Activated B cell treated with CpG ODN at 0.5 μM for 24 hours (primary cell): ENCODE data around the gene SPATA31E1. TPM values are rescaled to one million over a fixed set of nuclear protein-coding genes. Genes with fewer than 3 reads are reported as not detected.

Experiments
- ATAC-seq: fragments of 200-7000 bp; cut with Tn5 transposase; one replicate; pipeline ENCODE4 v1.10.0; 2021; ENCODE audit warnings: low read depth, mild to moderate bottlenecking, moderate library complexity
- CTCF ChIA-PET: fragments of 350-600 bp; sonication (Branson Sonifier 250); formaldehyde crosslinking; loops from one replicate; lab custom pipeline; 2021; ENCODE audit warnings: antibody characterized with exemption; lab: Charles Lee
- POLR2A ChIA-PET: fragments of 350-600 bp; sonication (Branson Sonifier 250); formaldehyde crosslinking; loops from one replicate; lab custom pipeline; 2021; ENCODE audit warnings: antibody characterized with exemption; lab: Charles Lee
- DNase-seq: peaks from one replicate; pipeline ENCODE4 v3.0.0; 2022
- H3K27ac Mint-ChIP-seq: one replicate; pipeline ENCODE4 v1.8.0; 2020; ENCODE audit warnings: mixed read lengths
- H3K27me3 Mint-ChIP-seq: one replicate; pipeline ENCODE4 v1.8.0; 2021; ENCODE audit warnings: mixed read lengths
- H3K36me3 Mint-ChIP-seq: one replicate; pipeline ENCODE4 v1.8.0; 2021; ENCODE audit warnings: low read depth, mixed read lengths
- H3K4me1 Mint-ChIP-seq: one replicate; pipeline ENCODE4 v1.8.0; 2021; ENCODE audit warnings: mixed read lengths
- H3K4me3 Mint-ChIP-seq: one replicate; pipeline ENCODE4 v1.8.0; 2020; ENCODE audit warnings: mild to moderate bottlenecking, mixed read lengths
- H3K9me3 Mint-ChIP-seq: one replicate; pipeline ENCODE4 v1.8.0; 2020; ENCODE audit warnings: mixed read lengths
- intact Hi-C: fragments of 100-400 bp; cut with micrococcal nuclease; formaldehyde crosslinking; loops from one replicate; pipeline ENCODE4 v1.15.1; 2024
- total RNA-seq: library from RNA; stranded (reverse); gene quantifications from 2 replicates; pipeline ENCODE4 v1.2.3, GENCODE V29; 2022
- TF ChIP-seq, protein P1 (sequence below): fragments of 200-600 bp; IDR thresholded peaks from one replicate; pipeline ENCODE4 v1.8.0; 2022; ENCODE audit warnings: antibody characterized with exemption, mild to moderate bottlenecking

The SPATA31E1 gene
- total RNA-seq, 1 donor from 2014 or later = not detected

DNA sequence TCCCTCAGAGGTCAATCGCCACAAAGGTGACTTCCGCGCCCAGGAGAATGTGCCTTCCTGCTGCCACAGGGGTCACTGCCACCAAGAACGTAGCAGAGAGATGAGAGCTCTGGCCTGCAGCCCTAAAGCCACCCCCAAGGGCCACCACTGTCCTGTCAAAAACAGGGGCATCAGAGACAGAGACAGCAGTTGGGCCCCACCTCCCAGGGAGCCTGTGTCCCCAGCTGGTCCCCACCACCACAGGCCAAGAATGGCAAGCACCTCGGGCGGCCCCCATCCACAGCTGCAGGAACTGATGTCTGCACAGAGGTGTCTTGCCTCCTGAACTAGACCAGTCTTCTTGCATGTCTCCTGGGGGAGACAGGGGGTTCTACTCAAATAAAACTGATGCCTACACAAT is 5.8 kb downstream of the SPATA31E1 start:
- POLR2A ChIA-PET = no interaction called here
- no peak for ATAC-seq
- Mint-ChIP-seq H3K36me3 (no peaks in the 10 kb centered on the region), H3K4me1 (no peaks in the 10 kb centered on the region), H3K27me3 (no peaks in the 10 kb centered on the region), H3K4me3 (no peak overlapping the region), H3K27ac (no peak overlapping the region), H3K9me3 (no peaks in the 10 kb centered on the region)
- intact Hi-C loops = no loop called here
- CTCF ChIA-PET = no interaction called here
- TF ChIP-seq, protein P1, sequence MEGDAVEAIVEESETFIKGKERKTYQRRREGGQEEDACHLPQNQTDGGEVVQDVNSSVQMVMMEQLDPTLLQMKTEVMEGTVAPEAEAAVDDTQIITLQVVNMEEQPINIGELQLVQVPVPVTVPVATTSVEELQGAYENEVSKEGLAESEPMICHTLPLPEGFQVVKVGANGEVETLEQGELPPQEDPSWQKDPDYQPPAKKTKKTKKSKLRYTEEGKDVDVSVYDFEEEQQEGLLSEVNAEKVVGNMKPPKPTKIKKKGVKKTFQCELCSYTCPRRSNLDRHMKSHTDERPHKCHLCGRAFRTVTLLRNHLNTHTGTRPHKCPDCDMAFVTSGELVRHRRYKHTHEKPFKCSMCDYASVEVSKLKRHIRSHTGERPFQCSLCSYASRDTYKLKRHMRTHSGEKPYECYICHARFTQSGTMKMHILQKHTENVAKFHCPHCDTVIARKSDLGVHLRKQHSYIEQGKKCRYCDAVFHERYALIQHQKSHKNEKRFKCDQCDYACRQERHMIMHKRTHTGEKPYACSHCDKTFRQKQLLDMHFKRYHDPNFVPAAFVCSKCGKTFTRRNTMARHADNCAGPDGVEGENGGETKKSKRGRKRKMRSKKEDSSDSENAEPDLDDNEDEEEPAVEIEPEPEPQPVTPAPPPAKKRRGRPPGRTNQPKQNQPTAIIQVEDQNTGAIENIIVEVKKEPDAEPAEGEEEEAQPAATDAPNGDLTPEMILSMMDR = no peak
- DNase-seq = no peak

DNA sequence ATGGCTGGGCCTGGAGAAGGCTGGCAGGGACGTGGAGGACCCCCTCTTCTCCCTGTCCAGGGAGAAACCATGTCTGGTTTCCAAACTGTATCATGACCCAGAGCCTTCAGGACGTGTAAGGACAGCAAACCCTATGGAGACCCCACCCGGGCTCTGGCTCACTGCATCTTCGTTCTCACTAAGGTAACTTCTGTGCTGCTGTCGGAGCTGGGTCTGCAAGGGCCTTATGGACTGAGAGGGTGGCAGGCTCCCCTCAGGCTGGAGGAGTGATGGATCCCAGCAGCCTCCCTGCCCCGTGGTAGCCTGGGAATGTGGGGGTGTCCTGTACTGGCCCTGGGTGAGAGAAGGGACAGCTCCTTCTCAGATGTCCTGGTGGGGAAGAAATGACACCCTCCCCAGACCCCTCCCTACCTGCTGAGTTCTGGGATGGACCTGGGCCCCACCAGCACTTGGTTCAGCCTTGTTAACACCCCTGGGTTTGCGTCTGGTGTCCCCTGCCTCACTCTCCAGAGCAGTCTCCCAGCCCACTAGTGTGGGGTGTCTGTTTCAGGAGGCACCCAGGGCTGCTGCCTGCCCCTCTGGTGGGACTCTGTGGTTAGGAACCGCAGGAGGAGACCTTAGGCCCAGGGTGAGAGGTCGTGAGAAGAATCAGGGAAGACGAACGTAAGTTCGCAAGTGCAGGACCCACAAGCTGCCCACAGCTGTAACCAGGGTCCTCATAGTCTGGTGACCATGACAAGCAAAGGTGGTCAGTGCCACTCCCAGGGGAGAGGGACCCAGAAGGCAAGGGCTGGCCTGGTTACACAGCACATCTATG is 6.6 kb downstream of the SPATA31E1 start:
- Mint-ChIP-seq H3K4me1 (no peaks in the 10 kb centered on the region), H3K27ac (no peak overlapping the region), H3K27me3 (no peaks in the 10 kb centered on the region), H3K4me3 (no peak overlapping the region), H3K9me3 (peaks cover 4% of the 10 kb centered on the region), H3K36me3 (no peaks in the 10 kb centered on the region)
- TF ChIP-seq, protein P1 = no peak
- ATAC-seq (no peak), DNase-seq (no peak)
- CTCF ChIA-PET = no interaction called here
- intact Hi-C loops = no loop called here
- POLR2A ChIA-PET = no interaction called here

DNA sequence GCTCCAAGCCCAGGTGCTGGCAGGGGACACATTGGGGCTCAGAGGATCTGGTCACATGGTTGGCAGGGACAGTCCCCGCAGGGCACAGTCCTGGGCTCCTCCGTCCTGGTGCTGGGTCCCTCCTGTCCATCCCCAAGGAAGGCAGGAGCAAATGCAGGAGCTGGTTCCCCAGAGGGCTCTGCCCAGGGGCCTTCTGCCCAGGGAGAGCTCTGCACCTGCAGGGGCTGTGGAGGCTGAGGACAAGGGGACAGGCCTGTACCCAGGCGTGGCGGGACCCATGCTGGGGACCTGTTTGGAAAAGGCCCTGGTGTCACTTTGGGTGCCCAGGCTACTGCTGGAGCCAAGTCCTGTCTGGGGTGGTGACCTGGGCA is 7.2 kb downstream of the SPATA31E1 start:
- Mint-ChIP-seq H3K9me3 (peaks cover 4% of the 10 kb centered on the region), H3K27me3 (no peaks in the 10 kb centered on the region), H3K27ac (no peak overlapping the region), H3K36me3 (no peaks in the 10 kb centered on the region), H3K4me1 (no peaks in the 10 kb centered on the region), H3K4me3 (no peak overlapping the region)
- DNase-seq = no peak
- ATAC-seq = no peak
- intact Hi-C loops = no loop called here
- POLR2A ChIA-PET = no interaction called here
- CTCF ChIA-PET = no interaction called here
- TF ChIP-seq, protein P1 = no peak

DNA sequence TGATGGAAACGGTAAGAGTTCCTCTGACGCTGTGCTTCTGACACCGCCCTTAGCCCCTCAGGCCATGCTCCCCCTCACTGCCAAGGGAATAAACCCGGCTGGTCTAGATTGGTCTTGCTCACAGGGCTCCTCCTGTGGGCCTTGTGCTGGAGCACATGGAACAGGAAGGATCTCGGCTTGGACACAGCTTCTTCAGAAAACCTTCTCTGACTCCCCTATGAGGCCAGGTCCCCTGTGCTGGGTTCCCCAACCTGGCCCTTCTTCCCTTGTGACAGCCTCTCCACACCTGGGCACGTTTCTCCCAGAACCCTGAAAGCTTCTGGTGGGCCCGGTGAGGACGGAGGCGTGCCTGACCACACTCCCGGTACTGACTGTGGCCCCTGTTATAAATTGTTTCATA is 8.2 kb downstream of the SPATA31E1 start:
- Mint-ChIP-seq H3K27me3 (no peaks in the 10 kb centered on the region), H3K4me1 (no peaks in the 10 kb centered on the region), H3K9me3 (peaks cover 4% of the 10 kb centered on the region), H3K27ac (no peak overlapping the region), H3K4me3 (no peak overlapping the region), H3K36me3 (no peaks in the 10 kb centered on the region)
- ATAC-seq (no peak), DNase-seq (no peak)
- TF ChIP-seq, protein P1 = no peak
- intact Hi-C loops = no loop called here
- ChIA-PET POLR2A (no interaction called here), CTCF (no interaction called here)

DNA sequence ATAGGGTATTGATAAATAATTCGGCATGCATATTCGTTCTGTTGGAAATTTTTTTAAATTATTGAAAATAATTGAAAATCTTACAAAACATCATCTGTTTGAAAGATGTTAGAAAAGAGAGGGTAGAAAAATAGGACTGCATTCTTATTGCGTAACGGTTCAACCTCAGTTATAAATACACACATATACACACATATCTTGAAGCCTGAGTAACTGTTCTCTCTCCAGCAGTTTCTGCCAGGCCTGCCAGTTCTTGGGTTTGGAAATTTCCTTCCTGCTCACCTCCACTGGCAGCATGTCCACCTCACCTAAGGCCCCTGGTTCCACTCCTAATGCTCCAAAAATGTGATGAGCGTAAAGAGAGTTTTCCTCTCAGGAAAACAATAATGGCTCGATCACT is 9.1 kb downstream of the SPATA31E1 start:
- DNase-seq (no peak), ATAC-seq (no peak)
- Mint-ChIP-seq H3K27ac (no peak overlapping the region), H3K27me3 (no peaks in the 10 kb centered on the region), H3K4me1 (no peaks in the 10 kb centered on the region), H3K9me3 (peaks cover 4% of the 10 kb centered on the region), H3K36me3 (no peaks in the 10 kb centered on the region), H3K4me3 (no peak overlapping the region)
- intact Hi-C loops = no loop called here
- ChIA-PET POLR2A (no interaction called here), CTCF (no interaction called here)
- TF ChIP-seq, protein P1 = no peak
